OCI-LY7 (cell line): Measurements from ENCODE around the gene CRIP3. TPM values are rescaled to one million over a fixed set of nuclear protein-coding genes. Genes with fewer than 3 reads are reported as not detected.

ENCODE experiments used
- BruUV-seq: library from RNA; stranded (reverse); fragments of 400-500 nt; replicated peaks from 2 replicates; lab custom pipeline; 2021; lab: Mats Ljungman, UMichigan
- CTCF ChIA-PET: fragments of 300-600 bp; sonication (Branson Sonifier 250); formaldehyde crosslinking; loops from one replicate; lab custom pipeline; 2022; ENCODE audit warnings: antibody characterized with exemption; ENCODE audit not compliant: unreplicated experiment; lab: Charles Lee
- POLR2A ChIA-PET: fragments of 300-600 bp; sonication (Branson Sonifier 250); formaldehyde crosslinking; loops from one replicate; lab custom pipeline; 2022; ENCODE audit warnings: antibody characterized with exemption; lab: Charles Lee
- DNase-seq: peaks from one replicate; pipeline ENCODE4 v3.0.0-alpha.2; 2015; ENCODE audit warnings: low spot score
- H2AFZ ChIP-seq: fragments of 200-600 bp; sonication (generic), shearing (Covaris generic); 2 replicates; pipeline ENCODE4 v1.6.1; 2014; ENCODE audit warnings: mild to moderate bottlenecking, antibody characterized with exemption, low read length, moderate library complexity
- H3K27ac ChIP-seq: fragments of 200-600 bp; sonication (generic); 2 replicates; pipeline ENCODE4 v1.5.1; 2014; ENCODE audit warnings: mixed run types, low read depth, mild to moderate bottlenecking, moderate library complexity, low read length, inconsistent platforms; ENCODE audit not compliant: poor library complexity, severe bottlenecking
- H3K36me3 ChIP-seq: fragments of 200-600 bp; sonication (generic); 2 replicates; pipeline ENCODE4 v1.6.1; 2014; ENCODE audit warnings: mild to moderate bottlenecking, antibody characterized with exemption, low read length, moderate library complexity, mixed read lengths; ENCODE audit not compliant: insufficient read depth
- H3K4me1 ChIP-seq: fragments of 200-600 bp; sonication (generic); 2 replicates; pipeline ENCODE4 v1.5.1; 2014; ENCODE audit warnings: mild to moderate bottlenecking, low read length; ENCODE audit not compliant: insufficient read depth, poor library complexity, severe bottlenecking
- H3K4me2 ChIP-seq: fragments of 200-600 bp; sonication (generic); 2 replicates; pipeline ENCODE4 v1.6.1; 2014; ENCODE audit warnings: mild to moderate bottlenecking, low read length
- H3K4me3 ChIP-seq: fragments of 200-600 bp; sonication (generic); 2 replicates; pipeline ENCODE4 v1.5.1; 2014; ENCODE audit warnings: mild to moderate bottlenecking, low read depth, low read length; ENCODE audit not compliant: poor library complexity, severe bottlenecking
- H3K79me2 ChIP-seq: fragments of 200-600 bp; sonication (generic); 2 replicates; pipeline ENCODE4 v1.6.1; 2016; ENCODE audit warnings: low read depth, mild to moderate bottlenecking, low read length, moderate library complexity, mixed read lengths; ENCODE audit not compliant: insufficient read depth
- H3K9me2 ChIP-seq: fragments of 200-600 bp; sonication (generic); 2 replicates; pipeline ENCODE4 v1.6.1; 2016; ENCODE audit warnings: mild to moderate bottlenecking, low read length, mixed read lengths; ENCODE audit not compliant: insufficient read depth
- H3K9me3 ChIP-seq: fragments of 200-600 bp; sonication (generic); 2 replicates; pipeline ENCODE4 v1.6.1; 2014; ENCODE audit warnings: mild to moderate bottlenecking, mixed run types, low read length, mixed read lengths
- H4K20me1 ChIP-seq: fragments of 200-600 bp; sonication (generic); 2 replicates; pipeline ENCODE4 v1.6.1; 2014; ENCODE audit warnings: mild to moderate bottlenecking, antibody characterized with exemption, low read length, moderate library complexity, mixed read lengths; ENCODE audit not compliant: insufficient read depth
- CTCF ChIP-seq: fragments of 200-600 bp; sonication (generic); conservative IDR thresholded peaks from 2 replicates; pipeline ENCODE4 v1.5.1; 2014; ENCODE audit warnings: mild to moderate bottlenecking, antibody characterized with exemption, low read length, moderate library complexity, mixed read lengths
- EZH2phosphoT487 ChIP-seq: fragments of 200-600 bp; sonication (generic); IDR thresholded peaks from 2 replicates; pipeline ENCODE4 v1.6.1; 2018; ENCODE audit warnings: low read depth, borderline replicate concordance, mild to moderate bottlenecking, mixed run types, antibody characterized with exemption, low read length, moderate library complexity, mixed read lengths
- intact Hi-C: fragments of 100-400 bp; cut with micrococcal nuclease; formaldehyde crosslinking; loops from one replicate; pipeline ENCODE4 v1.10.0; 2022; ENCODE audit not compliant: unreplicated experiment
- total RNA-seq, 2 experiments: library from RNA; depleted of rRNA in 1 of 2; stranded (reverse); fragments of >200 nt in 1 of 2; shearing (Covaris generic) in 1 of 2; gene quantifications; 2 replicates each; pipeline ENCODE4 v1.2.3, GENCODE V29; 2014 to 2022

Gene CRIP3
- total RNA-seq, 2 experiments from 2014 or later, result 1.7 to 2.9 TPM

- Histone ChIP-seq H4K20me1 (no peaks in the 10 kb centered on the region), H3K4me3 (no peak overlapping the region), H3K27ac (no peak overlapping the region), H3K9me3 (no peaks in the 10 kb centered on the region), H3K36me3 (no peaks in the 10 kb centered on the region), H3K4me2 (no peak overlapping the region), H3K9me2 (no peaks in the 10 kb centered on the region), H3K79me2 (no peaks in the 10 kb centered on the region), H3K4me1 (no peaks in the 10 kb centered on the region), H2AFZ (no peak overlapping the region)
- no peak for DNase-seq
- ChIA-PET CTCF (no interaction called here), POLR2A (no interaction called here)
- BruUV-seq, result no TSS peak
- intact Hi-C loops, result no loop called here
- TF ChIP-seq EZH2phosphoT487 (no peak), CTCF (no peak)
Observed at GRCh38 chr6:43282060-43282459, 26.6 kb downstream of the CRIP3 start.

- H3K4me3 ChIP-seq, result no peak overlapping the region
- ChIA-PET CTCF (no interaction called here), POLR2A (no interaction called here)
- DNase-seq, result no peak
- BruUV-seq, result no TSS peak
- no peak overlapping the region for H3K4me2 ChIP-seq
- H3K36me3 ChIP-seq, result no peaks in the 10 kb centered on the region
- TF ChIP-seq CTCF, result no peak
- no peaks in the 10 kb centered on the region for H3K9me2 ChIP-seq
- H4K20me1 ChIP-seq, result no peaks in the 10 kb centered on the region
- H3K27ac ChIP-seq, result no peak overlapping the region
- no peaks in the 10 kb centered on the region for H3K9me3 ChIP-seq
- H3K79me2 ChIP-seq, result no peaks in the 10 kb centered on the region
- no peak overlapping the region for H2AFZ ChIP-seq
- H3K4me1 ChIP-seq, result no peaks in the 10 kb centered on the region
- intact Hi-C loops, result no loop called here
Observed at GRCh38 chr6:43280234-43280633, 28.4 kb downstream of the CRIP3 start.

GRCh38 chr6:43278524-43279078, 30.0 kb downstream of the CRIP3 start:
- BruUV-seq, result no TSS peak
- Histone ChIP-seq H3K9me2 (no peaks in the 10 kb centered on the region), H3K79me2 (no peaks in the 10 kb centered on the region), H3K4me2 (no peak overlapping the region), H2AFZ (no peak overlapping the region), H3K4me3 (no peak overlapping the region), H3K36me3 (no peaks in the 10 kb centered on the region), H3K9me3 (no peaks in the 10 kb centered on the region), H3K27ac (no peak overlapping the region), H4K20me1 (no peaks in the 10 kb centered on the region), H3K4me1 (no peaks in the 10 kb centered on the region)
- intact Hi-C loops, result no loop called here
- TF ChIP-seq CTCF (no peak), EZH2phosphoT487 (no peak)
- no peak for DNase-seq
- ChIA-PET CTCF (no interaction called here), POLR2A (no interaction called here)
